HL-60/S4 treated with retinoic acid at 250 ng/mL for 4 days and 3 days (cell line): ENCODE measurements around the gene VDAC2.
"Not testable (repeated sequence)": the region's sequence is repeated elsewhere in the genome, so short reads cannot be mapped to it uniquely, and the experiment has no call there.

ENCODE experiments used
- in situ Hi-C: fragments of 300-500 bp; cut with MboI; formaldehyde crosslinking; loops from 2 replicates; pipeline ENCODE4 v1.7.0; 2022; ENCODE audit warnings: low sequenced_read_pairs

Gene VDAC2, protein sequence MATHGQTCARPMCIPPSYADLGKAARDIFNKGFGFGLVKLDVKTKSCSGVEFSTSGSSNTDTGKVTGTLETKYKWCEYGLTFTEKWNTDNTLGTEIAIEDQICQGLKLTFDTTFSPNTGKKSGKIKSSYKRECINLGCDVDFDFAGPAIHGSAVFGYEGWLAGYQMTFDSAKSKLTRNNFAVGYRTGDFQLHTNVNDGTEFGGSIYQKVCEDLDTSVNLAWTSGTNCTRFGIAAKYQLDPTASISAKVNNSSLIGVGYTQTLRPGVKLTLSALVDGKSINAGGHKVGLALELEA

DNA sequence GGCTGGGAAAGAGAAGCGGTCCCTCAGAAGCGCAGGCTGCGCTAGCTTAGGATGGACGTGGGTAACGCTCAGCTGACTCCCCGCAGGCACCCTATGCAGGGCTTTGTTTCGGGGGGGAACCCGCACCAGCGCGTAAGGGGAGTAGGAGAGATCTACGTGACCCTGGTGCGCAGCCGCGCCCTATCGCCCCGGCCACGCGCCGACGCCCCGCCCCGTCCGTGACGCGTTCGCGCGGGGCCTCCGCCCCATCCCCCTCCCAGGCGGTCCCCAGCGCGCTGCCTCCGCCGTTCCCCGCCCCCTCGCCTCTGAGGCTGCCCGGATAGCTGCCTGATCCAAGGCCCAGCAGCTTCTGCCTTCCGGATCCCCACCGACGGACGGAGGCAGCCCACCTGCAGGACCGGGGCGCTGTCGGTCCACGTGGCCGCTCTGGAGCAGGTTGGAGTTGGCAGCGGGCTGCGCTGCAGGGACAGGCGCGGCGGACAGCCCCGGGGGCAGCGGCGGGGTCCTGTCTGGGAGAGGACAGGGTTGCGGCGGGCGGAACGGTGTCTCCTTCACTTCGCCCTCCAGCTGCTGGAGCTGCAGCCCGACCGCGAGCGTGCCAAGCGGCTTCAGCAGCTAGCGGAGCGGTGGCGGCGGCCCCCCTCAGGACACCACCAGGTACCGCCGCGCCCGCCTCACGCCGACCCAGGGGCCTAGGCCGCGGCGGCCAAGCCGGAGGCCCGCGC, at the start of gene VDAC2:
Gene VDAC2 (plus strand): TSS at position 515 of the 725 bp plus-strand sequence. CDS start 363 bp downstream, outside the sequence.
- in situ Hi-C loops = no loop called here

DNA sequence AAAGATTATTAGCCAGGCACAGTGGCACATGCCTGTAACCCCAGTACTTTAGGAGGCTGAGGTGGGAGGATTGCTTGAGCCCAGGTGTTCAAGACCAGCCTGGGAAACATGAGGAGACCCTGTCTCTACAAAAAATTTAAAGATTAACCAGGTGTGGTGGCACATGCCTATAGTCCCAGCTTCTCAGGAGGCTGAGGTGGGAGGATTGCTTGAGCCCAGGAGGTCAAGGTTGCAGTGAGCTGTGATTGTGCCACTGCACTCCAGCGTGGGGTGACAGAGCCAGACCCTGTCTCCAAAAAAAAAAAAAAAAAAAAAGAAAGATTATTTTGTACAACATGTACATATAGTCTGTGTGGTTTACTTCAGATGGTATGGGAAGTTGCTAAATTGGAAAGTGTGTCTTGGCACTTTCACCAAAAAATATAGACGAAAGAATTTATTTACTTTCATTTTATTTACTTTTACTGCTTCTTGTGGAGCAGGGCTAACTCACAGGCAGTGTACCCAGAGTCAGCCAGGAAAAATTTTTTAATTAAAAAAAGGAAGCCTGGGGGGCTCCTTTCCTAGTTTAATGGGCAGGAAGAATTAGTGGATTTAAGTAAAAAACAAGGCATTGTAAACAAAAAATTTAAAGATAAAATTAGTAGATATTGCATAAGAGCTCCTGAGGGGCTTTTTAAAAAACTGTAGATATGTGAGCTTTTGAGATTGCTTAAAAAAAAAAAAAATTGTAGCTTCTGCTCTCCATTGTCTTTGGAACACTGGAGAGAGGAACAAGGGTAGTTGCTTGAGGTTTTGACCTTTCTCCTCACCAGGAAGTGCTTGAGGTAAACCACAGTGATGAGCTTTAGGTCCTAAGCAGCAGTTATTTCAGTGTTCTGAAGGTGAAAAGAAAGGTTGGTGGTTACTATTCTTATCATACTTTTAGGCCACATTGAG, 44.6 kb upstream of the VDAC2 start:
- in situ Hi-C loops = no loop called here

DNA sequence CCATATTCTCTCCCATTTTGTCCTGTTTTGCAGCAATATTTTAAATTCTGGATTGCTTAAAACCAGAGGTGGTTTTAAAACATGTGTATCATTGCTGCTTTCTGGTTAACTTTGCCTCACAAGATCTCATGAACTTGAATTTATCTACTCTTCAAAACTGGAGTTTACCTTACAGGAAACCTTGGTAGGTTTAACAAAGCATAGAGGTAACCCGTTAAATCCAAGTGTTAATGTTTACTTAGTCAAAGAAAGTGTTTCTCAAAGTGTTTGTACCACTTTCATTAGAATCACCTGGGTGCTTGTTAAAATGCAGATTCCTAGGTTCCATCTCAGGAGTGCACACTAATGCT, 44.0 kb upstream of the VDAC2 start:
- in situ Hi-C loops = no loop called here

DNA sequence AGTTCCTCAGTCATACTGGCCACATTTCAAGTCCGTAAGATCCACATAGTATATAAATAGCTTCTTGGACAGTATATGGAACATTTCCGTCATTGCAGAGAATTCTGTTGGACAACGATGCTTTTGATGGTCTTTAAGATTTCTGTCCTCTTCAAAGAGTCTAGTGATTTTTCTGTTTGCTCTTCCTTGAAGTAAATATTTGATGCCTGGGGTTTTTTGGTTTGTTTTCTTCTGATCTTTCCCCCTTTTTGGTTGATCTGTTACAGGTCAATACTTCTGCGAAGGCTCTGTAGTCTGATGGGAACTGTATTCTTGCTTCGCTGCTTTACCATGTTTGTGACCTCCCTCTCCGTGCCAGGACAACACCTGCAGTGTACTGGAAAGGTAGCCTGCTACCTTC, 42.3 kb upstream of the VDAC2 start:
- in situ Hi-C loops = no loop called here

DNA sequence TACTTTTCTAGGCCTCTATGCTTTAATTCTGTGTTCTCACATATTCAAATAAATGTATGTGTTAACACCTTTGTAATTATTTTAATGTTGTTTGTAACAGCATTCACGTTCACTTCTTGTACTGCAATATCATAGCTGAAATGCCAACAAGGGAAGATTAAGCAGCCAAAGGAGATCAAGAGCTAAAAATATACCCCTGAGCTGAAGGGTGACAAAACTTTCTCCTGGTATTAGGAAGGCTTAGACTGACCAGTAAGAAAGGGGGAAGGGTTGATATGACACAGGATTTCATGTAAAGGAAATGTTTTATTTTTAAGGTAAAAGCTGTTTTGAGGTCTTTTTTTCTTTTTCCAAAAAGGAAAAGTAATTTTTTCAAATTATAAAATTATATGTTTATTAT, 40.4 kb upstream of the VDAC2 start:
- in situ Hi-C loops = no loop called here

DNA sequence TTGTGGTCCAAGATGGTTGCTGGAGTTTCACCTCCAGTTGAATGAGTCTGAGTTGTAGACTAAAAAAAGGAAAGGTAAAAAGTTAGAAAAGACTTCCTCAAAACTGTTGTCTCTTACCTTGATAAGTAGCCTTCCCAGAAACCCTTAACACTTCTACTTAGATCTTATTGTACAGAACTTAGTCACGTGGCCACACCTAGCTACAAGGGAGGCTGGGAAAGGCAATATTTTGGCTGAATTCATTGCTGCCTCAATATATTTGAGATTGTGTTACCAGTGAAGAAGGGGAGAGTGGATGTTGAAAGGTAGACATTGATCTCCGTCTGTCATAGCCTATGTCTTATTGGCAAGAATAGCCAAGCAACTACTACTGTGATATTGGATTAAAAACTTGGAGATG, 35.5 kb upstream of the VDAC2 start:
- in situ Hi-C loops = no loop called here

DNA sequence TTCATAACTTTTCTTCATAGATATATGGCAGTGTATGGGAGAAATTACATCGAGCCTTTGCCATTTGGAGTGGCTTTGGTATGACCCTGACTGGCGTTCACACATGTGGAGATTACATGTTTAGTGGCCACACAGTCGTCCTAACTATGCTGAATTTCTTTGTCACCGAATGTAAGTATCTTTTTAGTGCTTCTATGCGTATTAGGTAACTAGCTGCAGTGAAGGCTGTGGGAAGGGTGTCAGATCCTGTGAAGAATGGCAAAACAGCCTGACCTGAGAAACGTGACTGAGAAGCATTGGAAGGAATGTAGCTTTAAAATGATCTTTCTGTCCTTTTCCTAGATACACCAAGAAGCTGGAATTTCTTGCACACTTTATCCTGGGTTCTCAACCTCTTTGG, 34.5 kb upstream of the VDAC2 start:
- in situ Hi-C loops = no loop called here

DNA sequence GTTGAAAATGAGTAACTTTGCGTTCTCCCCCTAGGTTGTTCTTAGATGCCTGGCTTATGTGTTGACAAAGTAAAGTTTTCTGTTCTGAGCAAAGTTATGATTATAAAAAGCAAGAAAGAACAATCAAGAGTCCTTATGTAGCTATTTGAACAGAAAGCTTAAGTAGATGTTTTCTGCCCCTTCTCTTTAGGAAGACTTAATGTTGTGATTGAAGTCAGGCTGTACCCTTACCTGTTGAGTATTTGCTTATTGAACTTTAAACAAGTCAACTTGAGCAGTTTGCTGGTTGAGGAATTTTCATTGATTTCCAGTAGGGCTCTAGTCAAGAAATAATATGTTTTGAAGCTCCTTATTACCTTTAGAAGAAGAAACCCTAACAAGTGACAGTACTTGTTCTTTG, 33.9 kb upstream of the VDAC2 start:
- in situ Hi-C loops = no loop called here

DNA sequence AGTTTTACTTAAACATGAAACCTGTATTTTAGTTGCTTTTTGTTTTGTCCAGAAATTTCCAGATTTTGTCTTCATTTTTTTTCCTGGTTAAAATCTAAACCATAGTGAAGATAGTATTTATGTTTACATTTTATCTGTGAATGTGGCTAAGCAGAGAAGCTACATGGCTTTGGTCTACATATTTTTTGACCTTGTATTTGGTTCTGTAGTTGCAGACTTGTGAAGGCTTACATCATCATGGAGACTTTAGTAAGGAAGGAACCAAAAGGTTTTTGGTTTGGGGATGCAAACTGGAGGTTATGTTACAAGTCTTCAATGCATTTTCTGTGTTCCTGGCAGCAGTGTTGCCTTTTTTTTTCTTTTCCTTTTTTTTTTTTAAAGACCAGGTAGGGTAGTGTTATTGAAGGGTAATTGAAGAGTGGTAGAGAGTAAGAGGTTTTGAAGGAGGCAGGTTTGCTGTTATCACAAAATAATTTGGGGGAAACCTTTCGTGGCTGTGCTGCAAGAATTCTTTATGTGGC, 30.9 kb upstream of the VDAC2 start:
- in situ Hi-C loops = no loop called here

DNA sequence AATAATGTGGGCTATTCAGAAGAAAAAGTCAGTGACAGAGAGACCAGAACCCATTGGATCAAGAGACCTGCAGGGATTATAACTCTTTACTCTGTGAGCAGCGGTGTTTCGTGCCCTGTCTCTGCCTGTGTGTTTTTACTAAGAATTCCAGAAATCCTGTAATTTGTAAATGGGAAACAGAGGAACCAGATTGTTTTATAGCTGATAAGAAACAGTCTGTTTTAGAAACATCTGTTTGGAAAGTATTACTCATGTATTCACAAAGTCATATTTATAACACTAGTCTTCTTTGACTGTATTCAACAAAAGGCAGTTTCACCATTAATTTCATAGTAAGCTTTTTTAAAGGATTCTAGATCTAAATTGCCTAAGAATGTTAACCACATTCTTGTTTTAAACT, 30.0 kb upstream of the VDAC2 start:
- in situ Hi-C loops = no loop called here

DNA sequence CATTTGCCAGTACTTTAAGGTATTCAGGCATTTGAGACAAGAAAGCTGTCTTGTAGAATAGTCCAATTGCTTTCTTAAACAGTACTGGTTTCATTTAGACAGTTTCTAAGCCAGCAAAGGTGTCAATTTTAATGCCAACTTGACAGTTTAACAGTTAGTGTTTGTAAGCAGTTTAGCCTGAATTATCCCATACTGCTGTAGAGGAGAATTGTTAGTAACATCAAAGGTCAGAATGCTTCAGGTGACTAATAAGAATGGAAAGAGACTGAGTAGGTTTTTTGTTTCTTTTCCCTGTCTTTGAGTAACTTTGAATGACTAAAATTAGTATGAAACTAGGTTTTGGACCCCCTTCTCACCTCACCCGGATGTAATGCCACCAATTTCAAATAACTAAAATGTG, 29.5 kb upstream of the VDAC2 start:
- in situ Hi-C loops = no loop called here

DNA sequence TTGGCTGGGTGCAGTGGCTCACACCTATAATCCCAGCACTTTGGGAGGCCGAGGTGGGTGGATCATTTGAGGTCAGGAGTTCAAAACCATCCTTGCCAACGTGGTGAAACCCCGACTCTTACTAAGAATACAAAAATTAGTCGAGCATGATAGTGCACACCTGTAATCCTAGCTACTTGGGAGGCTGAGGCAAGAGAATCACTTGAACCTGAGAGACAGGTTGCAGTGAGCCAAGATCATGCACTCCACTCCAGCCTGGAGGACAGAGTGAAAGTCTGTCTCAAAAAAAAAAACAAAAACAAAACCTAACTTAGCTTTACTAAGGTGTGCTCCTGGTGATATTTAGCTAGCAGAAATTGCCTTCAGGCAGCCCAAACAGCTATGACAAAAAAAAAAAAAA, 24.3 kb upstream of the VDAC2 start:
- in situ Hi-C loops = no loop called here

DNA sequence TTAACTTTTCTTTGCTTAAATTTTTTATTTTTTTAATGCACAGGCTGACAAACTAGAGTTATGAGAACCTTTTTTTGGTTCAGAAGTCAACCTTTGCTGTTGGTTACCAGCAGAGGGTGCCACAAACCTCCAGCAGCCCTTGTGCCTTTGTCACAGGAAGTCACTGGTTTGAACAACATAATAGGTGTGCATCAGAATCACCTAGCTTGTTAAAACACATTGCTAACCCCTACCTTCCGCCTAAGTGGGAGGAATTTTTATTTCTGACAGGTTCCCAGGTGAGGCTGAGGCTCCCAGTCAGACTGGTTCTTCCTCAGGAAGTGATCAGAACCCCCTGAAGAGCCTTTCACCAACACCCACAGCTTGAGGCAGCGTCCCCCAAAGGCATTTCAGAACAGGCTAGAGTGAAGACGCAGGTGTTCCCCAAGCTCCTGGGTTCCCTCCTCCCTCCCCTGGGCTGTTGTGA, 22.6 kb upstream of the VDAC2 start:
- in situ Hi-C loops = no loop called here

DNA sequence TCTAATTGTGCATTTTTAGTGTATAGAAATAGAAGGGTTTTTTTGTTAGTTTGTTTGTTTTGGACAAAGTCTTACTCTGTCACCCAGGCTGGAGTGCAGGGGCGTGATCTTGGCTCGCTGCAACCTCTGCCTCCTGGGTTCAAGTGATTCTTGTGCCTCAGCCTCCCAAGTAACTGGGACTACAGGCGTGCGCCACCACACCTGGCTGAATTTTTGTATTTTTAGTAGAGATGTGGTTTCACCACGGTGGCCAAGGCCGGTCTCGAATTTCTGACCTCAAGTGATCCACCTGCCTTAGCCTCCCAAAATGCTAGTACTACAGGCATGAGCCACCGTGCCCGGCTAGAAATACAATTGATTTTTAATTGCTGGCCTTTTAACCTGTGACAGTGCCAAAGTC, 22.1 kb upstream of the VDAC2 start:
- in situ Hi-C loops = not testable (repeated sequence)

DNA sequence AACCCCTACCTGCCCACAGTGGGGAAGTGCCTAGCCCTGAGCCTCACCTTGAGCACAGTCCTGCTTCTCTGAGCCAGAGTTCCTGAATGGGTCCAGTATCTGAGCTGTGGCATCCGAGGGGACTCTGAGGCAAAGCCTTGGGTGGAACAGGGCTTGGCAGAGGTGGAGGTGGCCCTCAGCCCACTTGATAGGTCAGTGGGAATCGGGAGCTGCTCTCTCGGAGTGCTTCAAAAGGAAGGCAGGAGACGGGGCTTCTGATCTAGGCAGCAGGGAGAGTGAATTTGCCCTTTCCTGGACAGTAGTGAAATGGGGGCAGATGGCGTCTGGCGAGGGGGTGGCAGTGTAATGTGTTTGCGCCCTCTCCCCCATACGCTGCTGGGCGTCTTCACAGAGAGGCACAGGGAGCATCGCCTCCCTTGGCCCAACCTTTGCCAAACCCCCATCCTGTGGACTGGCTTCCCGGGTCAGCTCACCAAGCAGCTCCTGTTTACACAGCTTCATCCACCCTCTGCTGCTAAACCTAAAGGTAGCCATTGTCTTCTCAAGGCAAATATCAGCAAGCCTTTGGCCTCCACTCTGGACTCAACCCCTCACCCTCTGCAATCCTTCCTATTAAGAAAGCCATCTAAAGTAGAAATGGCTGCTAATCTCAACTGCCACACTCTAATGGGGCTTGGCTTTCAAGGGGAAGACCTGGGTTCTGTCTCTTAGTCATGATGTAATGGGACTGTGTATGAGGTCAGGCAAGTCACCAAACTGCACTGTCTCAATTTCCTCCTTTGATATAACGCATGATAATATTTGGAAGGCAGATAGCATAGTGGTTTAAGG, 21.1 kb upstream of the VDAC2 start:
- in situ Hi-C loops = no loop called here

DNA sequence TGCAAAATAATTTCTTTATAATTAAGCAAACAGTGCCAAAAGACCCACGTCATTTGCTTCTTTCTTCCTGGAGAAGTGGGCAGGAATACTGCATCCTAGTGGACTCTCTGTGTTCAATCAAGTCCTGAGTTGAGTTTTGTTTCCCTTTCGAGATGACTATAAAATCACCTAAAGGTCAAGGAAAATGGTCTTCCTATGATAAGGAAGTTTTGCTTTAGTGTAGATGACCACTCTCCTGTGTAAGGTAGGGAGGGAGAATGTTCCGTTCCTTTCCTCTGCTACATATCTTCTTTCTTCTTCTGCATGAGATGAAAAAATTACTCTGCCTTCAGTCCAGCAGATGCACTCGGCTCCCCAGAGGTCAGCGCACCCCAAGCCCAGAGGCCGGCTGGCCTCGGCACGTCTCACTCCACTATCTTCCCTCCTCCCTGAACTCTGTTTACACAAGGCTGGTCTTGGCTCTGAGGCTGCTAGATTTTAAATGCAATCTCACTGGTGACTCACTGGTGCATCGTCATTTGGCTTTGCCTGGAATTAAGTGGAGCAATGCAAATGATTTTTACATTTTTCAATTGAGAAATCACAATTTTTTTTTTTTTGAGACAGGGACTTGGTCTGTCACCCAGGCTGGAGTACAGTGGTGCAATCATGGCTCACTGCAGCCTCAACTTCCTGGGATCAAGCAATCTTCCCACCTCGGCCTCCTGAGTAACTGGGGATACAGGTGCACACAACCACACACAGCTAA, 18.6 kb upstream of the VDAC2 start:
- in situ Hi-C loops = no loop called here

DNA sequence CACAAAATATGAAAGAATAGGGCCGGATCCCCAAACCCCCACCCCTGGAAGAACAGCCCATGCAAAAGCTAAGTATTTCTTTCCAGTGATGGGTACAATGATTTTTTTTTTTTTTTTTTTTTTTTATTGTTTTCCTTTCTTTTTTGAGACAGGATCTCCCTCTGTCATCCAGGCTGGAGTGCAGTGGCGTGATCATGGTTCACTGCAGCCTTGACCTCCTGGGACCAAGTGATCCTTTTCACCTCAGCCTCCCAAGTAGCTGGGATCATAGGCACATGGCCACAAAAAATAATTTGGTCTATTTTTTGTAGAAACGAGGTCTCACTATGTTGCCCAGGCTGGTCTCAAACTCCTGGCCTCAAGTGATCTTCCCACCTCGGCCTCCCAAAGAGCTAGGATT, 16.0 kb upstream of the VDAC2 start:
- in situ Hi-C loops = not testable (repeated sequence)

DNA sequence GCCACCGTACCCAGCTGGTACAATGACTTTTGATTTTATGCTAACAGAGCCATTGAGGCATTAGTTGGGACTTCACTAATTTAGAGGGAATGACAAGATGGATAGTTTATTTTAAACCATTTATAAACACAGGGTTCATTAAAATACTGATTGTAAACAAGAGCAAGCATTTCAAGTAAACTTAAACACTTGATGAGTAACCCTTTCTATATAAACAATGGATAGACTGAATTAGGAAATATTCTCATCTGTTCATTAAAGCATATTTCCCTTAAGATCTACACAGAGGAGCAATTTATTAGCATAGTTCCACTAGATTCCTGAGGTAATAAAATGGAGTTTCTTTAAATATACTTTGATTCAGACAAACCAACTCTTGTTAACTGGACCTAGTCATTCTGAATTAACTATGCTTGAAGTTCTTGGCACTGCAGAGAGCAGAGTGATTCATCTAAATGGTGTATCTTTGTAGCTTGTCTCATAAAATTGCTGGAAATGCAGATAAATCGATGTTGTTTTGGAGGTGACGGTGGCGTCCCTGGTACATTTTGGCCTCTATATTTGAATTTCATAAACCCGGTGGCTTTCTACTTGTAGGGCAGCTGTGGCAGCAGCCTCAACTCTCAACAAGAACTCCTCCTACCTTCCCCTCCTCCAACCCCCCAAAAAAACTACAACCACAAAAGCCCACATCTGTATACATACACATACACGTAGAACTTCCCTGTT, 15.4 kb upstream of the VDAC2 start:
- in situ Hi-C loops = no loop called here

DNA sequence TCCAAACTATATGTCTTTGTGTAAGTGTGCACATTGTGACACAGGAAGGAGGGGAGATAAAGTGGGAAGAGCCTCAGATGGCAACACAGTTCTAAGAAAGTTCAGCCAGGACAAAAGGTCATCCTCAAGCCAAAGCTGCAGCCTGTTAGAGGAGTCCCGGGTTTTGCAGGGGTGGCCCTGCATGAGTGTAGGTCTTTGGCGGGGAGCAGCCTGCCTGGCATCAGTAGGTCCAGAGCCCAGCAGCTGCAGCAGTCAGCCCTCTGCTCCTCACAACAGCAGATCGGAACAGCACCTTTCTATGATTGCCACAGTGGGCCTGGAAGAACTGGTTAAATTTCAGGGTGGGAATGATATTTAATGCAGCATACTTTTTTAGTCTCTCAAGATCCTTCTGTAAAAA, 13.5 kb upstream of the VDAC2 start:
- in situ Hi-C loops = no loop called here
